PC-9 (cell line): ENCODE results near the gene SLC10A7. TPM values are rescaled to one million over a fixed set of nuclear protein-coding genes. Genes with fewer than 3 reads are reported as not detected.

Experiments
- BruUV-seq: library from RNA; stranded (reverse); fragments of 400-500 nt; replicated peaks from 2 replicates; lab custom pipeline; 2021; lab: Mats Ljungman, UMichigan
- CTCF ChIA-PET: fragments of 300-600 bp; sonication (Branson Sonifier 250); formaldehyde crosslinking; loops from one replicate; lab custom pipeline; 2022; ENCODE audit warnings: antibody characterized with exemption; lab: Charles Lee
- POLR2A ChIA-PET: fragments of 300-600 bp; sonication (Branson Sonifier 250); formaldehyde crosslinking; loops from one replicate; lab custom pipeline; 2022; ENCODE audit warnings: antibody characterized with exemption; ENCODE audit not compliant: unreplicated experiment; lab: Charles Lee
- DNase-seq, 2 experiments: peaks; one replicate each; pipeline versions ENCODE4 v3.0.0 to v3.0.0-alpha.2; 2015 to 2022; ENCODE audit warnings: mixed read lengths in 1 of 2
- H2AFZ ChIP-seq: fragments of 200-600 bp; sonication (generic); 2 replicates; pipeline ENCODE4 v1.8.1; 2017; ENCODE audit warnings: antibody characterized with exemption
- H3F3A ChIP-seq: fragments of 200-600 bp; sonication (generic); 2 replicates; pipeline ENCODE4 v1.8.1; 2017; ENCODE audit warnings: antibody characterized with exemption, mild to moderate bottlenecking, low read depth; ENCODE audit not compliant: insufficient read depth
- H3K27ac ChIP-seq: fragments of 200-600 bp; sonication (generic); 2 replicates; pipeline ENCODE4 v1.6.1; 2016; ENCODE audit warnings: mixed run types
- H3K27me3 ChIP-seq: fragments of 200-600 bp; sonication (generic); 2 replicates; pipeline ENCODE4 v1.6.1; 2016; ENCODE audit warnings: low read depth, mixed run types; ENCODE audit not compliant: insufficient read depth
- H3K36me3 ChIP-seq: fragments of 200-600 bp; sonication (generic); 2 replicates; pipeline ENCODE4 v1.6.1; 2016; ENCODE audit warnings: low read depth, mixed run types
- H3K4me1 ChIP-seq: fragments of 200-600 bp; sonication (generic); replicated peaks from 2 replicates; pipeline ENCODE4 v1.6.1; 2016; ENCODE audit warnings: mixed run types; ENCODE audit not compliant: insufficient read depth
- H3K4me2 ChIP-seq: fragments of 200-600 bp; sonication (generic); 2 replicates; pipeline ENCODE4 v1.6.1; 2017; ENCODE audit warnings: mixed run types
- H3K4me3 ChIP-seq: fragments of 200-600 bp; sonication (generic); 2 replicates; pipeline ENCODE4 v1.6.1; 2016; ENCODE audit warnings: mixed run types
- H3K79me2 ChIP-seq: fragments of 200-600 bp; sonication (generic); 2 replicates; pipeline ENCODE4 v1.6.1; 2017; ENCODE audit warnings: low read depth, mixed run types
- H3K9me2 ChIP-seq: fragments of 200-600 bp; sonication (generic); 2 replicates; pipeline ENCODE4 v1.8.1; 2017; ENCODE audit warnings: mild to moderate bottlenecking; ENCODE audit not compliant: insufficient read depth
- H3K9me3 ChIP-seq: fragments of 200-600 bp; sonication (generic); 2 replicates; pipeline ENCODE4 v1.8.1; 2016; ENCODE audit warnings: low read depth; ENCODE audit not compliant: insufficient read depth
- H4K20me1 ChIP-seq: fragments of 200-600 bp; sonication (generic); 2 replicates; pipeline ENCODE4 v1.8.1; 2017; ENCODE audit not compliant: insufficient read depth
- EZH2 ChIP-seq: fragments of 200-600 bp; sonication (generic); IDR thresholded peaks from 2 replicates; pipeline ENCODE4 v1.8.0; 2017; ENCODE audit warnings: antibody characterized with exemption, low read depth
- intact Hi-C: fragments of 100-400 bp; cut with micrococcal nuclease; formaldehyde crosslinking; loops from one replicate; pipeline ENCODE4 v1.10.0; 2022; ENCODE audit not compliant: unreplicated experiment
- total RNA-seq: library from RNA; stranded (reverse); gene quantifications from 2 replicates; pipeline ENCODE4 v1.2.3, GENCODE V29; 2021
- TF ChIP-seq, protein P1 (sequence below): fragments of 200-600 bp; sonication (generic); conservative IDR thresholded peaks from 2 replicates; pipeline ENCODE4 v1.6.1; 2017; ENCODE audit warnings: mixed run types, antibody characterized with exemption, mild to moderate bottlenecking, moderate library complexity

The SLC10A7 gene
- total RNA-seq, 1 experiment from 2014 or later = 11.4 TPM

DNA sequence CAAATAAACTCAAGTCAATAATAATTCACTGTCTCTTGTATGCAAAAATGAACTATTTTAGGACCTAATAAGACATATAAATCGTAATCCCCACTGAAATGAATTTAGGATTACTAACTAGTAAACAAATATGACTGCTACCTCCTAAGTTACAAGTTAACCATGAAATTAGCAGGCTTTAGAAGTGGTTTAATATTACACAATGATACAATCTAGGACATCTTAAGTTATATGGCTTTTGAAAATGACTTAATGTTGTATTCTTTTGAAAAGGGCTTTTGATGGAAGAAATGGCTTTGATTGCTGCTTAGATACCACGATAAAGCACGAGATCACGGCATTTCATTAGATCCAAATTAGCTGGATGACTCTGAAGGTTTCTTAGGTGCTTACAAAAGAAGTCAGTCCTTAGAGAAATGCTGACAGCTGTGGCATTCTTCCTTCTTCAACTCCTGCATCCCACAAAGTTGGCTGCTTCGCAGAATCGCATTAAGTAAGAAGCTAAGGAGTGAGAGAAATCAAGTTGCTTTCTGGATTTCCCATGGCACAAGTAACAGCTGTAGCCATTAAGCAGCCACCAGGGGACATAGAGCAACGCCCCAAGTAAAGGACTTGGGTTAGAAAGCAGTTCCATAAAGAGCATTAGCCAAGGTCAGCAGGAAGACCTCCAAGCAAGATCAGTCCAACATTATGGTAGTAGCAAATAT is 6.9 kb downstream of the SLC10A7 start:
- H3F3A ChIP-seq = no peaks in the 10 kb centered on the region

DNA sequence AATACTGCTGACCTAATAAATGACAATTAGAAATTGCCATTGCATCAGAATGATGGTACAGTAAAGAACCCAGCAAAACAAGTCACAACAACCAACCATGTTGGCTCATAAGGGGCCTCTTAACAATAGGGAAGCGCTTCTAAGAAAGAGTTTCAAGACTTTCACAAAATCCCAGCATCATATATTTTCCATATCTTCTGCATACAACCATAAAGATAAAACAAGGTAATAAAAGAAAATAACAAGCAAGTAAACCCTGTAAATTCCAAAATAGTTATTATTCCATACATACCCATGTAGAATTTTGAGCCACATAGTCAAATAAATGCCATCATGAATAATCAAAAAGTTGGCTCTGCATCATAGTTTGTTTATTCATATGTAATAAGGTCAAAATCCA is 8.2 kb downstream of the SLC10A7 start:
- H3K36me3 ChIP-seq = no peaks in the 10 kb centered on the region
- ChIA-PET CTCF (no interaction called here), POLR2A (no interaction called here)
- intact Hi-C loops = no loop called here
- H3K4me2 ChIP-seq = no peak overlapping the region
- H3K27ac ChIP-seq = no peak overlapping the region
- no peaks in the 10 kb centered on the region for H3K4me1 ChIP-seq
- H3K9me3 ChIP-seq = no peaks in the 10 kb centered on the region
- no peak overlapping the region for H2AFZ ChIP-seq
- no TSS peak for BruUV-seq
- no peak for TF ChIP-seq EZH2
- TF ChIP-seq, protein P1, sequence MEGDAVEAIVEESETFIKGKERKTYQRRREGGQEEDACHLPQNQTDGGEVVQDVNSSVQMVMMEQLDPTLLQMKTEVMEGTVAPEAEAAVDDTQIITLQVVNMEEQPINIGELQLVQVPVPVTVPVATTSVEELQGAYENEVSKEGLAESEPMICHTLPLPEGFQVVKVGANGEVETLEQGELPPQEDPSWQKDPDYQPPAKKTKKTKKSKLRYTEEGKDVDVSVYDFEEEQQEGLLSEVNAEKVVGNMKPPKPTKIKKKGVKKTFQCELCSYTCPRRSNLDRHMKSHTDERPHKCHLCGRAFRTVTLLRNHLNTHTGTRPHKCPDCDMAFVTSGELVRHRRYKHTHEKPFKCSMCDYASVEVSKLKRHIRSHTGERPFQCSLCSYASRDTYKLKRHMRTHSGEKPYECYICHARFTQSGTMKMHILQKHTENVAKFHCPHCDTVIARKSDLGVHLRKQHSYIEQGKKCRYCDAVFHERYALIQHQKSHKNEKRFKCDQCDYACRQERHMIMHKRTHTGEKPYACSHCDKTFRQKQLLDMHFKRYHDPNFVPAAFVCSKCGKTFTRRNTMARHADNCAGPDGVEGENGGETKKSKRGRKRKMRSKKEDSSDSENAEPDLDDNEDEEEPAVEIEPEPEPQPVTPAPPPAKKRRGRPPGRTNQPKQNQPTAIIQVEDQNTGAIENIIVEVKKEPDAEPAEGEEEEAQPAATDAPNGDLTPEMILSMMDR = no peak
- no peak overlapping the region for H3K4me3 ChIP-seq
- no peaks in the 10 kb centered on the region for H3K9me2 ChIP-seq
- H3K27me3 ChIP-seq = no peaks in the 10 kb centered on the region
- peaks cover 5% of the 10 kb centered on the region for H3K79me2 ChIP-seq
- H4K20me1 ChIP-seq = no peaks in the 10 kb centered on the region
- DNase-seq = no peak
- H3F3A ChIP-seq = no peaks in the 10 kb centered on the region

More for the DNA sequence above, 6.9 kb downstream of the SLC10A7 start:
- Histone ChIP-seq H2AFZ (no peak overlapping the region), H3K27me3 (no peaks in the 10 kb centered on the region), H4K20me1 (no peaks in the 10 kb centered on the region), H3K36me3 (no peaks in the 10 kb centered on the region), H3K4me2 (no peak overlapping the region), H3K9me2 (no peaks in the 10 kb centered on the region), H3K79me2 (peaks cover 13% of the 10 kb centered on the region), H3K4me1 (peaks cover 7% of the 10 kb centered on the region), H3K9me3 (no peaks in the 10 kb centered on the region), H3K27ac (no peak overlapping the region), H3K4me3 (no peak overlapping the region)
- intact Hi-C loops = no loop called here
- ChIA-PET CTCF (no interaction called here), POLR2A (no interaction called here)
- no TSS peak for BruUV-seq
- TF ChIP-seq, protein P1 = no peak
- no peak for TF ChIP-seq EZH2
- DNase-seq = no peak

DNA sequence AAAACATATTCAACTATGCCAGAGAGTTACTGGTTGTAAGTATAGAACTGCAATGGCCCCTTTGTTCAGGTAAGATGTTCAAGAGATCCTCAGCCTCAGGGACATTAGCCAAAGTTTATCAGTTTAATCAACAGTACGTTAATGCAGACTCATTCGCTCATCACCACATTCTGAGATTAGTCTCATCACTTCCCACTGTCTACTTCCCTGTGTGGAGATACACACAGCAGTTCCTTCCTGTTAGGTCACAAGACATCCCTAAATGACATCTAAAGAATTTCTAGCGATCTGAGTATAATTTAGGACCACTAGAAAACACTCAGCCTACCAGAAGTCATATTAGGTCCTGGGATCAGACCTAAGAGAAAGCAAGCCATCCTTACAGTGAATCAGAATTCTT is 10.4 kb downstream of the SLC10A7 start:
- Histone ChIP-seq H4K20me1 (no peaks in the 10 kb centered on the region), H3K9me2 (no peaks in the 10 kb centered on the region), H2AFZ (no peak overlapping the region), H3K9me3 (no peaks in the 10 kb centered on the region), H3K79me2 (no peaks in the 10 kb centered on the region), H3K27me3 (no peaks in the 10 kb centered on the region), H3K27ac (no peak overlapping the region), H3K4me2 (no peak overlapping the region), H3K4me1 (no peaks in the 10 kb centered on the region), H3K4me3 (no peak overlapping the region), H3K36me3 (no peaks in the 10 kb centered on the region), H3F3A (no peaks in the 10 kb centered on the region)
- TF ChIP-seq, protein P1 = no peak
- TF ChIP-seq EZH2 = no peak
- ChIA-PET POLR2A (no interaction called here), CTCF (no interaction called here)
- intact Hi-C loops = no loop called here
- no TSS peak for BruUV-seq
- DNase-seq = no peak
